Stimulated activated CD4-positive, alpha-beta T cell treated with anti-CD3 and anti-CD28 coated beads, Interleukin-1b, Interleukin-23, amount 100 ng/mL, for 48 hours (primary cell): ENCODE measurements around the gene HNRNPR.
A peak's percentile ranks its signal among the peaks of the same experiment; 100 is the strongest.

ENCODE experiments used
- DNase-seq: peaks from one replicate; pipeline ENCODE4 v3.0.0-alpha.2; 2020

HNRNPR gene

DNA sequence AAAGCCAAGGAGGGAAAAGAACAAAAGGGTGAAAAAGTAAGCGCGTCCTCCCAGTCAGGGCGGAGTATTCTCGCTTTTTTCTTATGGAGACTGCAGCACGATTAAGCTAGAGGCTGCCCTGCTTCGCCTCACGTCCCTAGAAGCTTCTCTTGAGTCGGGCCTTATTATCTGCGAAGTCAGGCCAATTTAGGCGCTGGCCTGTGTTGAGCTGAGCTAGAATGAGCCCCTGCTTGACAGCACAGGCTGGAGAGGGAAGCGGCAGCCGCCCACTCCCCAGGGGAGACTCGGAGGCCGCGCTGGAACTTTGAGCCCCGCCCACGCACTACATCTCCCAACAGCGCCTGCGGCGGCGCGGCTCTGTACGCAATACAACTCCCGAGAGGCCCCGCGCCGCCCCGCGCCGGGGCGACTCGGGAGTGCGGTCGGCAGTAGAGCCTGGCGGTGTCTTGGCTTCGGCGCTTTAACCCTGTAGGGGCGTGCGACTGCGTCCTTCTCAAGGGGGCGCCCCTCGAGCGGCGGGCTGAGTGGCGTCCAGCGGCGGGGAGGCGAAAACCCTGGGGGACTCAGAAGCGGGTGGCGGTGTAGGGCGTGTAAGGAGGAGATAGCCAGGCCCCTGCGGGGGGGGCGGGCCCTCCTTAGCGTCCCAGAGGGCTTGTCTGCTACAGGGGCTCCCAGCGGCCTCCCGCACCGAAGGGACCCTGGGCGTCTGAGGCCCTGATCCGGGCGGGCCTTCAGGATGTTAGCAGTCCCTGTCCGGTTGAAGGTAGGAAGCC, 24.7 kb upstream of the HNRNPR start:
- peak; percentile 89 for DNase-seq

DNA sequence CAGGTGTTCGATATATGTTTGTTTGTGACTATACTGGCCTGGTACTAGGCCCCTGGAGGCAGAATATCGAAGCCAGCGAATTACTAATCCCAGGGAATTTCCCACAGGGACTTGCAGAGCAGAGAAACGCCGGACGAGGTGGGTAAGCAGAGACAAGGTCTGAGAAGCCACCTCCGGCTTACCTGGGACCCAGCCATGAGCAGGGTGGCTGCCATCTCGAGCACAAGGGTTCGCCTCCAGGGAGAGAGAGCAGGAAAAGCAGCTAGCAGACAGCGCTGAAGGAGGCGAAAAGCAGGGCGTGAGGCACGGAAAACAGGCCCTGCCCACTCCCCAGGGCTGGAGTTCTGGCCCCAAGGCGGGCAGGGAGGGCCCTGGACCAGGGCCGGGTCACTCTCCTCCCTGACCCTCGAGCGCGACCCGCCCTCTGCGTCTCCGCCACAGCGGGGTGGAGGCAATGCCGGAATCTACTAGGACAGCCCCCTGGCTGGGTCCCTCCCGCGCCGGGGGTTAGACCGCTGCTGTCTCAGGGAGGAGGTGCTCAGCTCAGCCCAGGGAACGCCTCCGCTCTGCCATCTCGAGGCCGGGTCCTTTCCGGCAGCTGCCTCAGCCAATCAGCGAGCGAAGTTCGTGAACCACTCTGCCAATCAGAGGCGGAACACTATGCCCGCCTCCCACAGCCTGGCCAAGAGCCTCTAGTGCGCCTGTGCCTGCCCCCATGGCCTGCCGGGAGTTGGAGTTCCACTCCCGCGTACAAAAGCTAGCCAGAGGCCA, 23.9 kb upstream of the HNRNPR start:
- DNase-seq: peak; percentile 99

DNA sequence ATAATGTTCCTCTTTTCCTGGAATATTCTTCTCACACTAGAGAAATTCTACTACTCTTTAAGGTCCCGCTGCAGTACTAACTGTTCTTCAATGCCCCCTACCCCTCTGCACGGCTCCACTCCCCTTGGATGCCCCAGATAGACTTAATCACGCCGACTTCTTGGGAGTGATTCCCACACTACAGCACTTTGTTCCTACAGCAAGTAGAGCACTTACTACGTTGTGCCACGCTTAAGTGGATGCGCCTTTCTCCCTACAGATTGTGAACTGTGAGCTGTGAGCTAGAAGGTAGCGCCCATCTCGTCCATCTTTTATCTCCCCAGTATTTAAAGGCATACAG, 23.3 kb upstream of the HNRNPR start:
- no peak for DNase-seq

DNA sequence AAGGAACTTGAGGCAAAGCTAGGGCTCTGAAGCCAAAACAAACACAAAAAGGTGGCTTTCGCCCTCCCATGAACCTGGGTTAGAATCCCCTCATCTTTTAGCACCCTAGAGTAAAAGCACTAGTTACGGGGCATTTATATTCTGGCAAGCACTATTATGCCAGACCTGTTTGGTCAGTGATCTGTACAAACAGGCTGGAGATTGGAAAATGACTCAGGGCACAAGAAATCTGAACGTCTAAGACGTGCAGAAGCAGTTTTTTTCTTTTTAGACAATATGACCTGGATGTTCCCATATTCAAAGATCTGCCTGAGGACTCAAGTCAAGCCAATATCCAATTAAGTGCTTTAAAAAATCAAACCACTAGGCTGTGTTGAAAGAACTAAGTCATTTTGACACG, 22.5 kb upstream of the HNRNPR start:
- no peak for DNase-seq

DNA sequence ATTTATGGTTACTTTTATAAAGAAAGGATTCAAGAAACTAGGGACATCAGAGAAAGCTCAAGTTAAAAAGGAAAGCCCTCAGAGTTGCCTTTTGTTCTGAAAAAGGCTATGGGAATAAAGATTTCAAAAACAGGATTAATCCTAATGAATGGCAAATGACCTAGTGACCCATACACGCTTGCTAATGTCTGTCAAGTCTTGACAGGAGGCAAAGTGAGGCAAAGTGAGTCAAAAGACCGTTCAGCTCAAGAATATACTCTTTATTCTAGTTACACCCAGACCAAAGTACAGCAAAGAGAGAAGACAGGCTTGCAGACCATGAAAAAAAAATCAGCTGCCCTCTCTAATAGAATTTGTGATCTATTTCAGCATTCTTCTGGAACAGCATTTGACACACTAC, 22.1 kb upstream of the HNRNPR start:
- no peak for DNase-seq

- no peak for DNase-seq
These were observed 18.2 kb upstream of the HNRNPR start for GRCh38 chr1:23362218-23362713.

DNA sequence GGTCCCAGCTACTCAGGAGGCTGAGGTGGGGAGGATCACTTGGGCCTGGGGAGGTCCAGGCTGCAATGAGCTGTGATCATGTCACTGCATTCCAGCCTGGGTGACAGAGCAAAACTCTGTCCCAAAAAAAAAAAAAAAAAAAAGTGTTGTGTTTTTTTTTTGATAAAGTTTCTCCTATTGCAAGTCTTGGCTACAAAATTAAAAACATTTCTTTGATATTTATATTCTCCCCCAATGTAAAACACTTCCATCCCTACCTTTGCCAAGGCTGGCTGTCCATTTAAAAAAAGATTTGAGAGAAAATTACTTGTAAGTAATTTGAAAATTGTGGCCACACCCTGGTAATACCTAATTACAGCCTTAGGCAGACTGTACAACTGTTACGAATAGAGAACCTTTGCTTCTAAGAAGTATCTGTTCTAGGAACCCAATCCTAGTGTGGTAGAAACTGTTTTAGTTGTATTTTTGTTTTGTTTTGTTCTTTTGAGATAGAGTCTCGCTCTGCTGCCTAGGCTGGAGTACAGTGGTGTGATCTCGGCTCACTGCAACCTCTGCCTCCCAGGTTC, 14.3 kb upstream of the HNRNPR start:
- no peak for DNase-seq

DNA sequence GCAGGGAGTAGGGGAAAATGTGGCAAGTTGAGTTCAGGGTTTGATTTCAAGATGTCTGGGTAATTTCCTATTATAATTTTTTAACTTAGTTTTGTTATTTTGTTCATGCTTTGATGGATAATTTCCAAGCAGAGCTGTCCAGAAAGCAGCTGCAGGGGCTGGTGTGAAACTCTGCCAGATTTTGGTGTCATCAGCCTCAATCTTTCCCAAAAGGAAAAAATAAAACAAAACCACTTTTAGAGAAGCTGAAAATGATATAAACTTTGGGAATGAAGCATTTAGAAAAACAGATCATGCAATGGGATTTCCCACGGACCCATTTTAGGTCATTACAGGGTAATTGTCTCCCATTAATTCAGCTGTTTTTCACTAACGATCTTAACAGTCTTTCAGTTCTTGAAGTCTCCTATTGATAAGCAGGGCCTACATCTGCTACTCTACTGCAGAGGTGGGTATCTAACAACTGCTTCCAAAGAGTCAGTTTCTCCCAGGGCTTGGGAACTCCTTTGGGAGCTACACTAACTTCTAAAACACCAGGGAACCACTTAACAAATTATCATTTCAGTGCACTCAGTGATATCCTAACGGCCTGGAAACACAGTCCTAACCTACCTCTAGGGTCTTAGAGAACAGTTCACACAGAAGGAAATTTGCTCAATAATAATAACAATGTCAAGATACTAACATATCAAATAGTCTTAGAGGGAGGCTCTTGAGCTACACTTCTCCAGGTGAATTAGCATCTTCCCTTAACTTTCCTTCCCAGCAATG, 13.2 kb upstream of the HNRNPR start:
- no peak for DNase-seq

GRCh38 chr1:23356471-23357137, 12.5 kb upstream of the HNRNPR start:
- no peak for DNase-seq

DNA sequence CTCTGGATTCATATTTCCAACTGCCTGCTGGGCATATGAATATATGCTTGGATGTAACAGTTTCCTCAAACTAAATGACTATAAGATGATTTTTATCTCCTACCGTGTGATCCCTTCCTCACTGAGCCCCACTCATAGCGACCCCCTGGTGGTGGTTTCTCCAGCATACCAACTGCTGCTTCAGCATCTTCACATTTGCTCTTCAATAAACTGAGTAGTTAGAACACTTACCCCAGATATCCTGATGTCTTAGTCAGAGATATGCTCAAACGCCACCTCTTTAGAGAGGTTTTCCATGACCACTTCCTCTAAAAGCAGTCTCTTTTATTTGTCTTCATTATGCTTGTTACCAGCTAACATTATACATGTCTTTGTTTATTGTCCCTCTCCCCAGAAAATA, 10.2 kb upstream of the HNRNPR start:
- DNase-seq: no peak

DNA sequence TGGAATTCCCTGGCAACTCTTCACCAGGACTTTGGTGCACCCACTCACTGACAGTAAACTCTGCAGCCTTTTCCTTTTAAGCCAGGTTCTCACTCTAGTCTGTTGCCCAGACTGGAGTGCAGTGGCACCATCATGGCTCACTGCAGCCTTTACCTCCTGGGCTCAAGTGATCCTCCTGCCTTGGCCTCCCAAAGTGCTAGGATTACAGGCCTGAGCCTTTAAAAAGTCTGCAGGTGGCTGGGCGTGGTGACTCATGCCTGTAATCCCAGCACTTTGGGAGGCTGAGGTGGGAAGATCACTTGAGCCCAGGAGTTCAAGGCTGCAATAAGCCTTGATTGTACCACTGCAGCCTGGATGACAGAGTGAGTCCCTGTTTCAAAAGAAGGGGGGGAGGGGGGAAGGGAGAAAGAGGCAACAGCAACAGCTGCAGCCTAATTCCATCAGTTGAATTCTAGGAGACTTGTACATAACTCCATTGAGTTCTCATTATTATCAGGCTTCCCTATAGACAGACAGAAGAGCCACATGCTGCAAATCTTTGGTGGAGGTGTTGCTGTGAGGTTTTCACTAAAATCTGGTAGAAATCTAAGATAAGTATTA, 8.1 kb upstream of the HNRNPR start:
- no peak for DNase-seq

DNA sequence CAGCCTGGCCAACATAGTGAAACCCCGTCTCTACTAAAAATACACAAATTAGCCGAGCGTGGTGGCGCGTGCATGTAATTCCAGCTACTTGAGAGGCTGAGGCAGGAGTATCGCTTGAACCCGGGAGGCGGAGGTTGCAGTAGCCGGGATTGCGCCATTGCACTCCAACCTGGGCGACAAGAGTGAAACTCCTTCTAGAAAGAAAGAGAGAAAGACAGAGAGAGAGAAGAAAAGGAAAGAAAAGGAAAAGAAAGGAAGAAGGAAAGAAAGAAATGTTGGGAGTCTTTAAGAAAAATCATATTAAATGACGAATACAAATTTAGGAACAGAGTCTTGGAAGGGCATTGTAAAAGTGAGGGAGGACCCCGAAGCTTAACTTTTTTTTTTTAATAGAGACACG, 1.8 kb upstream of the HNRNPR start:
- no peak for DNase-seq

DNA sequence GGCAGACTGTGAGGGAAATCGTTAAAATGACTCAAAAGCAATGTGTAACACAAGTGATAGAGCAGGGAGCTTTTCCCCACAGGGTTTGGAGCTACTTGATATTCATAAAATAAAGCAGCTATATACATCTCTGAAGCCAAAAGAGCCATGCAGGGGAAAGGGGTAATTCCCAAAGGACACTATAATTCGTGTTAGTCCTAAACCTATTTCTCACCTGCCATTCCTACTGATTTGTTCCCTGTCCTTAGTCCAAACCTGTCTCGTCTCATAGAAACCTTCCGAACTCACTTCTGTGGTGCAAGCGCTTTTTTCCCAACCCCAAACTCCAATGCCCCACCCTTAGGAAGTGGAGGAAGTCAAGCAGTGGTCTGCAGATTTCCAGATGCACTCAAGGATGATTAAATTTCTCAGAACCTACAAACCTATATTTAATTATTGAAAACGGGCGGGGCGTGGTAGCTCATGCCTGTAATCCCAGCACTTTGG, 946 bp upstream of the HNRNPR start:
- no peak for DNase-seq

- DNase-seq: peak; percentile 66
These were observed 618 bp downstream of the HNRNPR start for GRCh38 chr1:23343221-23344110.

DNA sequence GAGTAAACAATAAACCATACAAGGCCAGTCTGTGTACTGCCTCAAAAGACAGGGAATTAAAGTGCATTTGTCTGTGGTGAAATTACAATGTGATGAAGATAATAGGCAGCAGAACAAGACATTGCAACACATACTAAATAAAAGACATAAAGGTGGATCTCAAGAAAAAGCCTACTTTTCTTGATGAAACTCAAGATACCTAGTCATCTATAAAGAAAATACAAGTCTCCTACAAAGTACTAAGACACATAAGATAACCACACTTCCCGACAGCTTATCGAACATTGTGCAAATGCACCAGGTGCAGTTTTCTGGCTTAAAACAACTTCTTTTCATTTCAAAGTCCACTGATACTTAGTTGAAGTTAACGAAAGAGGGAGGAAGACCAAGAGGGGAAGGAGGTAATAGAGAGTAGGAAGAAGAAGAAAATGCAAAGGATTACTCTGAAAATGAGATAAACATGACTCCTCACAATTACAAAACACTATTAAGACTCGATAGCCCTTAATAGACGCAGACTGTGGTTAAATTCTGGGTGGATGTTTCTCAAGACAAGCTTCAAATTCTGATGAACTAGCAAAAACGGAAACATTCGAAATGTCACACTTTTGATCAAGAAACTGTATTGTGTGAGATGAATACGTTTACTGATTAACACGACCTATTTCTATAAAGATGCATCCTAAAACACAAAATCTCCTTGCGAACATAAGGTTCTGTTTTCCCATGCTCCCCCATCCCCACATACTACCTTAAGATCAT, 2.0 kb downstream of the HNRNPR start:
- no peak for DNase-seq

DNA sequence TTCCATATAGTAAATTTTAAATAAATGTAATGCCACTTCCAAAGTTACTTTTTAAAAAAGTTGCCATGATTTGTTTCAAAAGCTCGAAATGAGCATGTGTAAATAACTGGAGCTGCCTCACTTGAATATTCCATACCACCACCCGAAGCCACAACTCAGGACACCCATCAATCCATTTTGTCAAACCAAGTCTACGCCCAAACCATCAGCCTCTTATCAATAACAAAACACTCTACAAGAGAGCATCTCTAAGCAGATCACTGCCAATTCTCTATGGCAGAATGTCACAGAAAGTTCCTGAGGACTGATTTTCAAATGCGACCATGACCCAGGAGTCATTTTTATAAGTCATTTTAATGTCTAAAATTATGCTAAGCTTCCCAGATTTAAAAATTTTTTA, 4.5 kb downstream of the HNRNPR start:
- DNase-seq: no peak

DNA sequence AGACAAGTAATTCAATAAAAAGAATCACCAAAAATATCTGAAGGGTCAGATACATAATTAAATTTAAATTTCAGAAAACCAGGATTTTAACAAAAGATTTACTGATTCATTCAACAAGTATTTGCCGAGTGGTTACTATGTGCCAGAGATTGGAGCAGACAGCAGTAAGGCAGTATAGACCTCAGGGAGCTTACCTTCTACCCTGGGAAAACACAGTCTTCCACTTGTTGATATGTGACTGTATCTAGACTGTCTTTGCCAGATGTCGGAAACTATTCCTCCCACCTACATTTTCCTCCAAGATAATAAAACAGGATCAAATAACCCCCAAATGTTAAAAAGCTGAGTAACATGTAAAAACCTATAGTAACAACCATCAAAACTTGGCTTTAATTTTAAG, 6.2 kb downstream of the HNRNPR start:
- DNase-seq: no peak

GRCh38 chr1:23331713-23332112, 12.4 kb downstream of the HNRNPR start:
- DNase-seq: no peak

DNA sequence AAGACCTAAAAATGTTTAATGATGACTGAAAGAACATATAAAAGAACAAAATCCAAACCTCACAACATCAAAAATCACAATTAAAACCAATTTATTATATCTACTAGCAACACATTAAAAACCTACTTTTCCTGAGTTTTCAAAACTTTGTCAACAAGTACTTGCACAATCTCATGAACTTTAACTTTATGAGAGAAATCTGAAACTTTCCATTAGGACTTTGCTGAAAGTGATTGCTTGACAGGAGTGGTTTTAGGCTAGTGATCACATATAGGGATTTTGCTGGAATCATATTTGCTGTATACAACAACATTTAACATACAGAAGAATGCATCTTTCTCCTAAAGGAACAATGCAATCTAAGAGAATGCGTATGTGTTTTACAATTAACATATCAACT, 13.2 kb downstream of the HNRNPR start:
- no peak for DNase-seq

DNA sequence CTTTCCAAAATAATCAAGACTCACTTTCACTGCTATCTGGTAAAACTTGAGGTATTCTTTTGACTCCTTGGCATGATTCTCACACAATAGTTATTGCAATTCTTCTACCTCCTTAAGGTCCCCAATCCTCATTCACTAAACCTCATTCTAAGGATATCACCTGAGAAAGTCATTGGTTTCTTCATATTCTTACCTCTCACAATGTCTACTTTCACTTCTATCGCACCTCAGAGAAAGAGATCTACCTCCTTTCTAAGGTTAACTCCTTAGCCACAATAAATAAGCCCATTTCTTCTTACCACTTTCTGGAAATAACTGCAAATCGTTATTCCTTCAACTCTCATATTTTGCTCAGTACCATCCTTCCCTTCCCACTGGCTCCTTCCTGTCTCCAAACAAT, 18.7 kb downstream of the HNRNPR start:
- DNase-seq: no peak
